HEK293 (cell line): ENCODE data around the gene OR12D3.

Experiments used
- CTCF ChIP-seq: fragments of 450-650 bp; formaldehyde crosslinking; IDR thresholded peaks from 2 replicates; pipeline ENCODE4 v1.5.1; 2016; ENCODE audit warnings: missing biosample characterization, missing genetic modification characterization
- ZNF354C ChIP-seq: fragments of 450-650 bp; formaldehyde crosslinking; IDR thresholded peaks from 2 replicates; pipeline ENCODE4 v1.5.1; 2016; ENCODE audit warnings: missing biosample characterization, missing genetic modification characterization, low read depth, borderline replicate concordance

DNA sequence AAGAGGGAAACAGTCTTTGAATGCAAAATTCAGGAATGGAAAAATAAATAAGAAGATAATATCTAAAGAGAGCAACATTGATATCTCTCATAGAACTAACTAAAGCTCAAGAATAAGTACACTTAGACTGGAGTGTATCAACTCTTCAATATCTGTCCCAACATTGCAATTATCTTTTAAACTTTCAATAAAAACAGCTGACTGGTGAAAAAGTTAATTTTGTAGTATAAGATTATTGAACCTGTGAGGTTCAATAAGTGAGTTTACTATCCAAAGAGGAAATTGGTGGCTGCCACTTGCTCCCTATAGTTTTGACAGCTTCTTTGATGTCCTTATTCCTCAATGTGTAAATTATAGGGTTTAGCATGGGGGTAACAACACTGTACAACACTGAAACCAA is 20.1 kb downstream of the OR12D3 start:
- TF ChIP-seq CTCF (no peak), ZNF354C (no peak)
